ENCODE measurements around the gene CPEB4.

CPEB4 gene

DNA sequence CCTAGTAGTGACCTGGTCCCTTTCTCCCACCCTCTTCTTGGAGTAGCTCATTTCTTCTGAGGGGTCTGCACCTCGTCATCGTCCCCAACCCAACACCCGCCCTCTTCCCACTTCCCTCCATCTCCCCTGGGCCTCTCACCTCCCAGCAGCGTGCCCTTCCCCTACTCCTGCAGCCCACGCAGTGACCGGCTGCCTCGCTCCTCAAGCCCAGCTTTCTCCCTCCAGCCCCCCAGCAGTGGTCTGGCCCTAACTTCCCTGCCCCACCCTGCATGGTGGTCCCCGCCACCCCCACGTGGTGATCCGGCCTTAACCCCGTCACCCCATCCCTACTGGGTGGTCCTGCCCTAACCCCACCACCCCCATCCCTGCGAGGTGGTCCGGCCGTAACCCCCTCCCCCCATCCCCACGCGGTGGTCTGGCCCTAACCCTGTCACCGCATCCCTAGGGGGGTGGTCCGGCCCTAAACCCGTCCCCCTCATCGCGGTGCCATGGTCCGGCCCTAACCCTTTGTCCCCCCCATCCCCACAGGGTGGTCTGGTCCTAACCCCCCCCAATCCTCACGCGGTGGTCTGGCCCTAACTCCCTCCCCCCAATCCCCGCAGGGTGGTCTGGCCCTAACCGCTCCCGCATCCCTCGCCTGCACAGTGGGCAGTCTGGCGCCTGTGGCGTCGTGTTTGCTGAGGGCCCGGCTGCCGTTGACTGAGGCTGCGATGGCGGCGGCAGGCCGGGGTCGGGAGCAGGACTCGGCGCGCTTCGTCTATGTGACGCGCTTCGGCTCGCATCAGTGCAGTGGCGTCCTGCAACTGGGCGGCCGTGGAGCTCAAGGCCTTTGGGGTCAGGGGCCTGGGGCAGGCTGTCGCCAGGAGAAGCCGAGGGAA lies 100.6 kb downstream of the CPEB4 start, which contains the start of gene C5orf47 (continued):
- TF ChIP-seq, protein P1, sequence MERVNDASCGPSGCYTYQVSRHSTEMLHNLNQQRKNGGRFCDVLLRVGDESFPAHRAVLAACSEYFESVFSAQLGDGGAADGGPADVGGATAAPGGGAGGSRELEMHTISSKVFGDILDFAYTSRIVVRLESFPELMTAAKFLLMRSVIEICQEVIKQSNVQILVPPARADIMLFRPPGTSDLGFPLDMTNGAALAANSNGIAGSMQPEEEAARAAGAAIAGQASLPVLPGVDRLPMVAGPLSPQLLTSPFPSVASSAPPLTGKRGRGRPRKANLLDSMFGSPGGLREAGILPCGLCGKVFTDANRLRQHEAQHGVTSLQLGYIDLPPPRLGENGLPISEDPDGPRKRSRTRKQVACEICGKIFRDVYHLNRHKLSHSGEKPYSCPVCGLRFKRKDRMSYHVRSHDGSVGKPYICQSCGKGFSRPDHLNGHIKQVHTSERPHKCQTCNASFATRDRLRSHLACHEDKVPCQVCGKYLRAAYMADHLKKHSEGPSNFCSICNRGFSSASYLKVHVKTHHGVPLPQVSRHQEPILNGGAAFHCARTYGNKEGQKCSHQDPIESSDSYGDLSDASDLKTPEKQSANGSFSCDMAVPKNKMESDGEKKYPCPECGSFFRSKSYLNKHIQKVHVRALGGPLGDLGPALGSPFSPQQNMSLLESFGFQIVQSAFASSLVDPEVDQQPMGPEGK (CRISPR knock-in tag; IDR thresholded peaks at IDR 0.05; ENCODE audit: borderline replicate concordance) = no peak
- TF ChIP-seq ZFP30 (CRISPR knock-in tag; IDR thresholded peaks at IDR 0.05) (no peak), TCF4 (CRISPR knock-in tag; IDR thresholded peaks at IDR 0.05; ENCODE audit: borderline replicate concordance) (no peak), ZNF8 (CRISPR knock-in tag; IDR thresholded peaks at IDR 0.05) (no peak), GLIS3 (CRISPR knock-in tag; IDR thresholded peaks at IDR 0.05) (no peak), SNAI2 (CRISPR knock-in tag; IDR thresholded peaks at IDR 0.05) (no peak), ESRRG (CRISPR knock-in tag; IDR thresholded peaks at IDR 0.05) (no peak)

DNA sequence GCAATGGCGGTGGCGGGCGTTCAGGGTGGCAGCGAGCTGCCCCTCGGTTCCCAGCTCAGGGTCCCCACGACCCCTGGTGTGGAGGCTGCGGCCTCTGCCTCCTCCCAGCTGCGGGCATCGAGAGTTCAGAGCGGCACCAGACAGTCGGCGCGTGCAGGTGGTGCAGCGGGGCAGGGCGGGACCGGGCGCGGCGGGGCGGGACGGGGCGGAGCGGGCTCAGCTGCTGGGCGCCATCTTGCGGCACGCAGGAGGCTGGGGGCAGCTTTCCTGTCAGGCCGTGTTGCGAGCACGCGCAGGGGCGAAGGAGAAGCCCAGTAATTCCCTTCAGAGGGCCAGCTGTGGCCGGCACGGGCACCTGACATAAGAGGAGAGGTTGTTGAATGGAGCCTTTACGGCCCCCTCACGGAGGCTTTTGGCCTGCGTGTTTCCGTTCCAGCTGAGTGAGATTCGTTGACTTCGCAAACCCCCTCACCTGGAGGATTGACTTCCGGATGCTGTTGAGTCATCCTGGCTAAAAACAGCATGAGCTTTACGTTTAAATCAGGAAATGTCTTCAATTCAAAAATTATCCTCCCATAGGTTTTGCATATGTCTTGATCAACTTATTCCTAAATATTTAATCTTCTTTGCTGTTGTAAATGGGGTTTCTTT lies 101.4 kb downstream of the CPEB4 start:
- TF ChIP-seq ISL1 (CRISPR knock-in tag; IDR thresholded peaks at IDR 0.05) (no peak), TOX (CRISPR knock-in tag; IDR thresholded peaks at IDR 0.05; ENCODE audit: borderline replicate concordance) (no peak), ZNF8 (CRISPR knock-in tag; IDR thresholded peaks at IDR 0.05) (no peak), ZNF70 (CRISPR knock-in tag; IDR thresholded peaks at IDR 0.05) (no peak)
- TF ChIP-seq, protein P2, sequence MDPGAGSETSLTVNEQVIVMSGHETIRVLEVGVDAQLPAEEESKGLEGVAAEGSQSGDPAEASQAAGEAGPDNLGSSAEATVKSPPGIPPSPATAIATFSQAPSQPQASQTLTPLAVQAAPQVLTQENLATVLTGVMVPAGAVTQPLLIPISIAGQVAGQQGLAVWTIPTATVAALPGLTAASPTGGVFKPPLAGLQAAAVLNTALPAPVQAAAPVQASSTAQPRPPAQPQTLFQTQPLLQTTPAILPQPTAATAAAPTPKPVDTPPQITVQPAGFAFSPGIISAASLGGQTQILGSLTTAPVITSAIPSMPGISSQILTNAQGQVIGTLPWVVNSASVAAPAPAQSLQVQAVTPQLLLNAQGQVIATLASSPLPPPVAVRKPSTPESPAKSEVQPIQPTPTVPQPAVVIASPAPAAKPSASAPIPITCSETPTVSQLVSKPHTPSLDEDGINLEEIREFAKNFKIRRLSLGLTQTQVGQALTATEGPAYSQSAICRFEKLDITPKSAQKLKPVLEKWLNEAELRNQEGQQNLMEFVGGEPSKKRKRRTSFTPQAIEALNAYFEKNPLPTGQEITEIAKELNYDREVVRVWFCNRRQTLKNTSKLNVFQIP (CRISPR knock-in tag; IDR thresholded peaks at IDR 0.05; ENCODE audit: borderline replicate concordance, low read depth) = no peak
- no peak for ATAC-seq

DNA sequence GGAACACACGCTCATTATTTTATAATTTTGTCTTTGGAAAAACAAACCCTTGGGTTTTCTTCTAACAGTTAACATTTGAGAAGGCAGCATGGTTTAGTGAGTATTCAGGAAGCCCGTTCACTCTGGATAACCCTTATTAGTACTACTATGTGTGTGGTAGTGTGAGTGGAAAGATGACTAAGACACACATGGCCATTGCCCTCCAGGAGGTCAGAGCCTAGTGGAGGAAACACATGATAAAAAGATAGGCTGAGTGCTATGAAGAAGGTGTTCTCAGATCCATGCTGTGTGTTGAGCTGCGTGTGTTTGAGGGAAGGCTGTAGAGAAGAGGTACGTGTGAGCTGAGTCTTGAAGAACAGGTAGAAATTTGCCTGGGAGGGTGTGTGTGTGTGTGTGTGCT lies 109.2 kb downstream of the CPEB4 start:
- TF ChIP-seq, protein P3, sequence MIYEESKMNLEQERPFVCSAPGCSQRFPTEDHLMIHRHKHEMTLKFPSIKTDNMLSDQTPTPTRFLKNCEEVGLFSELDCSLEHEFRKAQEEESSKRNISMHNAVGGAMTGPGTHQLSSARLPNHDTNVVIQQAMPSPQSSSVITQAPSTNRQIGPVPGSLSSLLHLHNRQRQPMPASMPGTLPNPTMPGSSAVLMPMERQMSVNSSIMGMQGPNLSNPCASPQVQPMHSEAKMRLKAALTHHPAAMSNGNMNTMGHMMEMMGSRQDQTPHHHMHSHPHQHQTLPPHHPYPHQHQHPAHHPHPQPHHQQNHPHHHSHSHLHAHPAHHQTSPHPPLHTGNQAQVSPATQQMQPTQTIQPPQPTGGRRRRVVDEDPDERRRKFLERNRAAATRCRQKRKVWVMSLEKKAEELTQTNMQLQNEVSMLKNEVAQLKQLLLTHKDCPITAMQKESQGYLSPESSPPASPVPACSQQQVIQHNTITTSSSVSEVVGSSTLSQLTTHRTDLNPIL (CRISPR knock-in tag; IDR thresholded peaks at IDR 0.05; ENCODE audit: low read depth) = no peak
- TF ChIP-seq, protein P4, sequence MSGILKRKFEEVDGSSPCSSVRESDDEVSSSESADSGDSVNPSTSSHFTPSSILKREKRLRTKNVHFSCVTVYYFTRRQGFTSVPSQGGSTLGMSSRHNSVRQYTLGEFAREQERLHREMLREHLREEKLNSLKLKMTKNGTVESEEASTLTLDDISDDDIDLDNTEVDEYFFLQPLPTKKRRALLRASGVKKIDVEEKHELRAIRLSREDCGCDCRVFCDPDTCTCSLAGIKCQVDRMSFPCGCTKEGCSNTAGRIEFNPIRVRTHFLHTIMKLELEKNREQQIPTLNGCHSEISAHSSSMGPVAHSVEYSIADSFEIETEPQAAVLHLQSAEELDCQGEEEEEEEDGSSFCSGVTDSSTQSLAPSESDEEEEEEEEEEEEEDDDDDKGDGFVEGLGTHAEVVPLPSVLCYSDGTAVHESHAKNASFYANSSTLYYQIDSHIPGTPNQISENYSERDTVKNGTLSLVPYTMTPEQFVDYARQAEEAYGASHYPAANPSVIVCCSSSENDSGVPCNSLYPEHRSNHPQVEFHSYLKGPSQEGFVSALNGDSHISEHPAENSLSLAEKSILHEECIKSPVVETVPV (CRISPR knock-in tag; IDR thresholded peaks at IDR 0.05) = no peak
- no peak for TF ChIP-seq RARB (CRISPR knock-in tag; IDR thresholded peaks at IDR 0.05)
- TF ChIP-seq ZFP3 (CRISPR knock-in tag; IDR thresholded peaks at IDR 0.05) = no peak
- TF ChIP-seq ZNF70 (CRISPR knock-in tag; IDR thresholded peaks at IDR 0.05) = no peak
- no peak for TF ChIP-seq TSHZ2 (CRISPR knock-in tag; IDR thresholded peaks at IDR 0.05)
- TF ChIP-seq, protein P2 (CRISPR knock-in tag; IDR thresholded peaks at IDR 0.05; ENCODE audit: borderline replicate concordance, low read depth) = no peak
- no peak for TF ChIP-seq OSR1 (CRISPR knock-in tag; IDR thresholded peaks at IDR 0.05)
- TF ChIP-seq ZFP30 (CRISPR knock-in tag; IDR thresholded peaks at IDR 0.05) = no peak
- TF ChIP-seq ZNF565 (CRISPR knock-in tag; conservative IDR thresholded peaks at IDR 0.05; ENCODE audit: low read depth) = no peak
- TF ChIP-seq ESRRG (CRISPR knock-in tag; IDR thresholded peaks at IDR 0.05) = no peak
- TF ChIP-seq, protein P1 (CRISPR knock-in tag; IDR thresholded peaks at IDR 0.05; ENCODE audit: borderline replicate concordance) = no peak
- no peak for TF ChIP-seq ZNF8 (CRISPR knock-in tag; IDR thresholded peaks at IDR 0.05)
- no peak for TF ChIP-seq BACH2 (CRISPR knock-in tag; IDR thresholded peaks at IDR 0.05; ENCODE audit: borderline replicate concordance)
- no peak for TF ChIP-seq TCF4 (CRISPR knock-in tag; IDR thresholded peaks at IDR 0.05; ENCODE audit: borderline replicate concordance)
- TF ChIP-seq TOX (CRISPR knock-in tag; IDR thresholded peaks at IDR 0.05; ENCODE audit: borderline replicate concordance) = no peak
- TF ChIP-seq ZC3H10 (CRISPR knock-in tag; IDR thresholded peaks at IDR 0.05) = no peak
- TF ChIP-seq CSDC2 (CRISPR knock-in tag; IDR thresholded peaks at IDR 0.05) = no peak
- TF ChIP-seq GLIS3 (CRISPR knock-in tag; IDR thresholded peaks at IDR 0.05) = no peak
- TF ChIP-seq ARNTL (CRISPR knock-in tag; IDR thresholded peaks at IDR 0.05; ENCODE audit: borderline replicate concordance, low read depth) = no peak
- ATAC-seq = no peak

Data from SK-N-SH treated with all-trans-retinoic acid at 6 μM for 48 hours (cell line).